HG03025 (cell line): ENCODE results near the gene FDXR.

Experiments
- ATAC-seq: cut with Tn5 transposase; IDR thresholded peaks from one replicate; pipeline ENCODE4 v1.9.1; 2021; ENCODE audit warnings: mild to moderate bottlenecking, moderate library complexity; ENCODE audit not compliant: unreplicated experiment, low FRiP score

The FDXR gene

DNA sequence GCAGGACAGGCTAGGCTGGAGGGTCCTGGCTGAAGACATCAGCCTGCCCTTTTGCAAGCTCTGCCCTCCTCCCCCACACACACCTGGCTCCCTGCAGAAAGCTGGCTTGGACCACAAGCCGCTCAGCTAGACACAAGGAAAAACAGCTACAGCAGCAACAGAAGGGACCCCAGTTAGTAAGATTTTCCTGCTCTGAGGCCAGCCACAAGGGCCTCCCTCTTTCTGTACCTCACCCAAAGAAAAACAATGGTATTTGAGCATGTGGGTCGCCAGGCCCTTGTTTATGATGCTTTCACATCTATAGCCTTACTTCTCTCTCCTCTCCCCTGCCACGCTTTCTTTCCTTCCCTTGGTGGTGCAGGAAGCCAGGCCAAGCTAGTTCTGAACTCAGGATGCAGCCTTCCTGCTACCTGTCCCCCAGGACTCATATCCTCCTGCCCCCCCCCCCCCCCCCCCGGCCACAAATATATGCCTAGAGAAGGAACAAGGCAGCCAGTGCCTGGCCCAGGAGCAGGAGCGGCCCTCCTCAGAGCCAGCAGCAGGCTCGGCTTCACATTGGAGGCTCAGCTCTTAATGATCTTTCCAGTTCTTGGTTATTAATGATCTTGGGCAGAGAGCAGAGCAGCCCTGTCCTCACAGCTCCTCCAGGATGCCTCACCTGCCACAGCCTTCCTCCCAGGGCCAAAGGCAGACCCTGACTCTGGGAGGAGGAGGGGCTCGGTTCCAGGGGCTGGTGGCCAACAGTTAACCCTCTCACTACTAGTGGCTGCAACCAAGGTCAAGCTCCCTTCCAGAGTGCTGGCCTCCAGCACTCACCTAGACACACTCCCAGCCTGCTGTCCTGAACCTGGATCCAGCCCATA, 32.6 kb downstream of the FDXR start:
- ATAC-seq: no peak

DNA sequence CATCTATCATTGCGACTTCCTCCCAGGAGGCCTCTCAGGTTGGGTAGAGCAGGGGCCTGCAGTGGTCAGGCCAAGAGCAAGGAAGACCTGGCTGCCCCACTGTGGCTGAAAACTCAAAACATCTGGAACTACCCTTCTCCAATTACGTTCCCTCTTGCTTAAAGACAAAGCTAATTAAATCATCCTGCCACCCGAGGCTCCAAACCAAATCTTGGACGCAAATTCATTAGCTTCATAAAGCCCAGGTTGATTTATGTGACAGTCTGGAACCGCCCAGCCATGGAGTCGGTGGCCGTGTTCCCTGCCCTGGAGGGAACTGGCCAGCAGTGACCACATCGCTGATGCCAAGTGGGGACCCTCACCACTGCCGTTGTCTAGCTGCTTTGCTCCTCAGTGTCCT, 34.5 kb downstream of the FDXR start:
- ATAC-seq: no peak

DNA sequence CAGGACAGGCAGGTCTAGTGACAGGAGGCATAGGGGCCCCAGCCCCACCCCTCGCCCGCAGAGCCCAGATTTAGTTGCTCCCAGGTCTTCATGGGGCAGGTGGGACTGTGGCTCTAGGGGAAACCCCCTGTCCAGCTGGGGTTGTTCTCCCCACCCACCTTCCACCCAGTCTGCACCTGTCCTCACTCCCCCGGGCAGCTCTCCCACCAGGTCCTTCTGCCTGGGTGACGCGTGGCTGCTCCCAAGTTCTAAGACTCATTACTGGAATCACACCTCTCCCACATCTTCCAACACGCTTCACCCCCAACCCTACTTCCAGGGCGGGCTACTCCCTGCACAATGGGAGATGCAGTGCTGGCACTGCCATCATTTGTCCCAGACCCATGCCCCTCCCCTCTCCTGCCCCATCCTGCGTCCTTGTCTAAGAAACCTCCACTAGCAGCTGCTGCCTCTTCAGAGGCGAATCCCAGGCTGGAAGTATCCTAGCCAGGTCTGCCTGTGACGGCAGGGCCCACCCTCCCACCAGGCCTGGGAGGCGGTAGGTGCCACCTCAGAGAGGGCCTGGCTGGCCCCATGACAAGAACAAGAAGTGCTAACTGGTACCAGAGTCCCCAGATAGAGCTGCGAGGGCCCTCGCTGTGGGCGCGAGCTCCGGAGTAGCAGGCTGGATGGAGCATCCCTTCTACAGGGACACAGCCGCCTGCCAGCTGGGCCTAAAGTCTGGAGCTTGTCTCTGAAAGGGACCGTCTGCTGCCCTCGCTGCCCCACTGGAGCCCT, 35.9 kb downstream of the FDXR start:
- ATAC-seq: no peak

DNA sequence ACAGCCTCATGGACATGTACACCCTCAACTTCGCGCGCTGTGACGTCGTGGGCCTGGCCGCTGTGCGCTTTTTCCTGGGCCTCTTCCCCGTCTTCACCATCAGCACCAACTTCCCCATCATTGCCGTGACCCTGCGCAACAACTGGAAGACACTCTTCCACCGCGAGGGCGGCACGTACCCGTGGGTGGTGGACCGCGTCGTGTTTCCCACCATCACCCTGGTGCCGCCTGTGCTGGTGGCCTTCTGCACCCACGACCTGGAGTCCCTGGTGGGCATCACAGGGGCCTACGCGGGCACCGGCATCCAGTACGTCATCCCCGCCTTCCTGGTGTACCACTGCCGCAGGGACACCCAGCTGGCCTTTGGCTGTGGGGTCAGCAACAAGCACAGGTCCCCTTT, 36.6 kb downstream of the FDXR start:
- no peak for ATAC-seq

DNA sequence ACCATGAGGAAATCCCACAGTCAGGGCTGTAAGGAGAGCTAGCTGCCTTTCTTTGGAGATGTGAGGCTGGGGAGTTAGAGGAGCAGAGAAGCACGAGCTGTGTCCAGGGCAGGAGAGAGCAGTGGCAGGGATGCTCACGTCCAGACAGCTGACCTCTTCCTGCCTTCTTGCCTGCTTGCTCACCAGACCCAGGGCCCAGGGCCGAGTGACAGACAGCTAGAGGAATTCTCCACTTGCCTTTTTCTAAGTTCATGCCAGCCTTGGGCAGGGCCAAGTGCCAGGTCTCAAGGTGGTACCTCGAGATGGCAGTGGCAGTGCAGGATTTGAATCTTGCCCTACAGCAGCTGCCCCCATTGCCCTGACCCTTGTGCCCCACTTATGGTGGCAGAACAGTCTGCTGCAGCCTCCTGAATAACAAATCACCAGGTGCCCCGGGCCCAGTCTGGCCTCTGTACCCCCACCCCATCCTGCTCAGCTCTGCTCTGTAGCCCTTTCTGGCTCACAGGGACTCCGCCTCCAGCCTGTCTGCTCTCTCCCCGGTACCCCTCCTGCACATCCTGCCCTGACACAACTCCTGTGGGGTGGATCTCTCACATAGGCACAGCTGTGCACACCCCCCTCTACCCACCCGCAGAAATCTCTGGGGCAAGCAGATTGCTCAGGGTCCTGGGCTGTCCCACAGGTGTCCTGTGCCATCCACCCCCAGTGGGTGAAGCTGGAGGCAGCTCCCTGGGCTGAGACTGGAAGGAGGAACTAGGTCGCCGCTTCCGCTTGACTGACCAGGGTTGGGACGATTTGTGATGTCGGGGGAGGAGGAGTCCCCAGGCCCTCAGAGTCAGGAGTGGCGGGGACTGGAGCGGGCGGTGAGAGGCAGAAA, 39.1 kb downstream of the FDXR start:
- ATAC-seq: no peak

DNA sequence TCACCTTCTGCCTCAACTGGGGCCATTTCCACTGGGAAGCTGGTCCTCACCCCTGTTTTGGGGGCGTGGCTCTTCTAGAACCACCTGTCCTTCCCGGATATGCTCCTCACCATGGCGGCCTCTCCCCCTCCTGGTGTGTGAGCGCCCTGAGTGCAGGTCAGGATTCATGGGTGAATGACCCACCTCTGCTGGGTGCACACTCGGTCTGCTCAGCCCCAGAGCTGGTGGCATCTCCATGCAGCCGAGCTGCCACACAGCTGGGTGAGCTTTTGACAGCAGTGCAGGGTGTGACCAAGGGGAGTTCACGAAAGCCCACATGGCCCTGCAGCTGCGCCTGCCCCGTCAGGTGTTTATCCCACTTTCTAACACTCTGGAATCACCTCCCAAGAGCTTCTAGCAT, 40.4 kb downstream of the FDXR start:
- no peak for ATAC-seq

DNA sequence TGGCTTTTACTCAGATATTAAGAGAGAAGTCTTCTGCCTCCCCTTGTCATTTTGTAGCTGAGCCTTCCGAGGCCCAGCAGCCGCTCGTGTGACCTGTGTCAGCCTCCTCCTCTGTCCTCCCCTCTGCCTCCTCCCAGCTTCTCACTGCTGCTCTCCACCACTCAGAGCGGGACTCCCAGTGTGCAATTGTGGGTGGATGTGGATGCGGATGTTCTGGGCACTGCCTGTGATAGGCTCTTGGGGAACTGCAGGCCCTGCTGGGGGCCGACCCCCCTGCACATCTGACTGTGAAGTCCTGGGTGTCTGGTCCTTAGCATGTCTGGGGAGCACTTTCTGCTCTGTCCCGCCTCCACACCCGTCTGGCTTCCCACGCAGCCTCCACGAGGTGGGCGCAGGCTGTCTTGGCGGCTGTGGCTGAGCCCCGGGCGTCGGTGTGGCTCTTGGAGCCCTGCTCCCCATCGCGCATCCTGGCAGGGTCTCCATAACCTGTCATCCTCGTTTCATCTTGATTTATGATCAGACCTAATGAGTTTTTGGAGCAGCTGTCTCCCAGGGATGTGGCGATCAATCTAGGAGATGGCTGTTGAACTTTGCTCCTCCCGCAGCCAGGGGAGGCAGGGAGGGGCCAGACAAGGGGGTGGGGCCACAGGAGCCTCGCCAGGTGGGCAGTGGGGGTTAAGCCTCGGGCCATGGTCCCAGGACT, 41.2 kb downstream of the FDXR start:
- no peak for ATAC-seq

DNA sequence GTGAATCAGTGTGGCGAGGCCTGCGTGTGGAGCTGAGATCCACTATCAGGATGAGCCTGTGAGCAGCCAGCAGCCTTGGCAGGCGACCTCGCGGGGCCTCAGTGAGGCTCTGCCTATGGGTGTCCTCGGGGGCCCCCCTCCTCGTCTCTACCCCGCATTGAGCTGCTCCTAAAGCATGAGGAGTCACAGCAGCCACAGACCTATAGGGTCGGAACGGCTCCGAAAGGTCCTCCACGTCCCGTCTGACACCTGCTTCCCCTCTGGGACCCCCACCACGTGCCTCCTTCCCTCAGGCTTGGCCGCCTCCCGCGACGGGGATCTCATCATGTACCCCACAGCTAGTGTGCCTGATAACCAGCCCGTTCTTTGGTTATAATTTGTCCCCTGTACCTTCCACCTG, 41.9 kb downstream of the FDXR start:
- no peak for ATAC-seq

DNA sequence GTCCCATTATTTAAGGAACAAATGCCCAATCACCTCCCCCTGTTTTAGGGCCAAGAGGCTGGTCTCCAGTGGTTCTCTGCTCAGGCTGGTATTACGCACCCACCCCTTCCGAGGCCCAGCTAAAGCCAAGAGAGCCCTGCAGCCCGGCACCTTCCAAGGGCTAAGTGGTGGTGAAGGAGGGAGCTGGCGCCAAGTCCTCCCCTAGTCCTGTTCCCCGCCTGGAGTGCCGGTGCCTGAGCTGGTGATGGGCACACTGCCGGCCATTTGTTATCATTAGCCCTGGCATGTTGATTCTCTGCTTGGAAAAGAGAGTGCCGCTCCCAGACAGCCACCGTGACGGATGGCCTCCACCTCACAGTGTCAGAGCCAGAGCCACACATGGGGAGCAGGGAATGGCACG, 45.0 kb downstream of the FDXR start:
- ATAC-seq: no peak

DNA sequence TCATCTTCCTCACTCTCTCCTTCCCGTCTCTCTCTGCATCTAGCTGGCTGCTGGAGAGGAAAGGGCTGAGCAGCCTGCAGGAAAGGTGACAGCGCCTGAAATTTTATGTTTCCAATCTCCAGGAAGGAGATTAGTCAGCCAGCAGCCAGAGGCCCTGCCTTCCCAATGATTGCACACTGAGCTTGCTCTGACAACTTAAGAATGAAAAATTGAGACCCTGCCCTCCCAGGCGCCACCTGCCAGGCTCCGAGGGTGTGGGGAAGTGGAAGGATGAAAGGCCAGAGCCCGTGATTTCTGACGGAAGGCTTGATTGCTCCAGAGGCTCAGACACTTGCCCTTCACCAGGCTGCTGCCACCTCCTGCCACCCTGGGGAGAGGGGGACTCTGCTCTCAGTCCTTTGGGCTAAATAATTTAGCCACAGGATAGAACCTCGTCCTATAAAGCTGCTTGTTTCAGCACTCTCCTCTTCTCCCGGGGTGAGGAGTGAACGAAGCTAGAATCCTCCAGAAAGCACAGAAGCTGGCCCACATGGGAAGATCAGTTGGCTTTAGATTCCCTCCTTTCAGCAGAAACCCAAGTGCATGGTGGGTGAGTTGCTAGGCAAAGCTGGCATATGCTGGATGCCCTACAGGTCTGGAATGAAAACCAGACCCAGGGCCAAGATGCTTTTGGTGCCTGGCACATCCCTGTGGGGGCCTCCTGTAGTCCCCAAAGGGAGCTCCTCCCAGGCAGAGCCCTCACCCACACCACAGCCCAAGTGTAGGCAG, 46.7 kb downstream of the FDXR start:
- ATAC-seq: no peak

DNA sequence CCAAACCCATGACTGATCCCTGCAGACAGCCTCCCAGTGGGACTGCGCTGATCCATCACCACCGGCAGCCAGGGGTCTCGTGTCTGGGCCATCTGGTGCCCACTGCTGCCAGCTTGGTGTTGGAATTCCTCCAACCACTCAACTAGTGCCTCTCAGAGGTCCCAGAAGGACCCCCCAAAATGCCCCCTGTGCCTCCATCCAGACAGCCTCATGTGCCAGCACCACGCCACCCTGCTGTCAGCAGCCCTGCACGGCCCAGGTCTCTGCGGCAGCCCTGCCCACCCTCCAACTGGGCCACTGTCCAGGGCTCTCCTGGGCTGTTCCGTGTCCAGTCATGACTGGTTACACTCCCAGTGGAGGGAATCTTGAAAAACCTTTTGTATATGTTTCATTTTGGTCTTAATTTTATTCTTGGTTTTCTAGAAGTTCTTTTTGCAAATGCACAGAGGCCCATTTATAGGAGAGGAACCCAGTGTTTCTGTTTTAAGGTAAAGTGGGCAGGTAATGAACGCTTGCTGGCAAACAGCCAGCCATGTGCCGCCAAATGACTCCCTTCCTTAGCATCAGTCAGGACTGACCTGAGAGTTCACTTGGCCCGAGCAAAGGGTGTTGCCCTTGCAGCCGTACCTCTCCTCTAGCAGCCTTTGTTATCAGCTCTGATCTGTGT, 47.7 kb downstream of the FDXR start:
- ATAC-seq: no peak

DNA sequence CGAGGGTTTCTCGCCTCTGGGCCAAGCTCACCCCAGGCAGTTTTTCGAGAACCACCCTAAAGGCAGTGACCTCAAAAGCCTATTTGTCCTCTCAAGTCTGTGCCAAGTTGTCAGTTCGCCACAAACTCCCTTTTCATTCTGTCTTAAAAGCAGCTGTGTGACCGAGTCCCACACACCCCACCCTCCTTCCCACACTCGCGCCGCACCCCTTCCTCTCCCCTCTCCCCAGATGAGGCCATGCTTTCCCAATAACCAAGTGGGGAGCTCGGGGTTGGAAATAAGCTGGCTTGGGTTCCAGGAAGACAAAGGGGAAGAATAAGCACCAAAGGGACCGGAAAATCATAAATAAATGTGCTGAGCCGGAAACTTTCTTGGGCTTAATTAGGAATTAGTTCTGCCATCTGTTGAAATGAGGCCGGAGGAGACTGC, 49.8 kb downstream of the FDXR start:
- ATAC-seq: no peak

DNA sequence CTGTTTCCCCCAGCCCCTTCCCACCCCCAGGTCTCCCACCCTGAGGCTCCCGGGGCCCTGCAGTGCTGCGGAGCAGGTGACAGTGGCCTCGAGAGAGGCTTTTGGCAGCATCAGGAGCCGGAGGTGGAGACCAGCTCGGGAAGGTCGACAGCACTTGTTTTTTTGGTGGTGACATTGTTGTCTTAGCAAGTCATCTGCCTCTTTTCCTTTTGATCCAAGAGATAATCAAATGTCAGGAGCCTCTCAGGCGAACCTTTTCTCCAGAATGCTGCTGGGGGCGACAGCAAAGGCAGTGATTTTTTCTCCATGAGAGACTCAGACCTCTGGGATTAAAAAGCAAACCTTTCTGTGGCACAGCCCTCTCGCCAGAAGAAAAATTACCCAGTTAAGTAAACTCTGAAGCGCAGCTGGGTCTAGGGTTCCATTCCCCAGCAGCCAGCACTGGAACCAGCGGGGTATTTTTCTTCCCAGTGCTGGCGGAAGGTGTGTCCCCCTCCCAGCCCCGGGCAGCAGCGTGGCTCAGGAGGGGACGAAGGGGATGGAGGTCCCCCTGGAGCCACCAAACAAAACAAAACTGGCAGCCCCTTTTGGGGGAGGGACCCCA, 50.4 kb downstream of the FDXR start:
- no peak for ATAC-seq

DNA sequence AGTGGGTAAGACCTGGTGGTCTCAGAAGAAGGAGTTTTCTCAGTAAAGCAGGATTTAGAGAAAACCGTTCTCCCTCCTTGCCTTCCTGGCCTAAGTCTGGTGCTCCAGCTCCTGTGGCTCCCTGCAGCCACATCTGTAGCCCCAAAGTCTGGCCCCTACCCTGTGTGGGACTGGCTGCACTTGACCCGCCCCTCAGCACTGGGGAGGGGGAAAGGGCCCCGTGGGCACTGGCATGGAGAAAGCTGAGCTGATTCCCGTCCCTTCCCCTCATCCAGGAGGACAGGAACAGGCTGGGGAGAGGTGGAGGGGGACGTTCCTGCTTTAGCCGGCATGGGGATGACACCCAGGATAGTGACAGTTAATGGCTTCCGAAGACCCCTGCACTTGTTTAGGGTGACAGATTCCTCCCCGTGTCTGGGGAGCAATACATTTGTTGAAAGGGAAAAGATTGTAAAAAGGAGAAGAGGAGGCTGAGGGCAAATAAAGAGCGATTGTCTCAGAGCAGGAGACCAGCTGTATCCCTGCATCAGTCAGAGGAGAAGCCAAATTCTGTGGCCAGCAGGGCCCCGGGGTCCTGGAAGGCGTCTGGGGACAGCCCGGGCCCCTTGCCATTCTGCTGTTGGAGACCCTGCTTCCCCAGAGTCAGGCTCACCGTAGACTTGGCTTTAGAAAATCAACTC, 51.0 kb downstream of the FDXR start:
- ATAC-seq: no peak

DNA sequence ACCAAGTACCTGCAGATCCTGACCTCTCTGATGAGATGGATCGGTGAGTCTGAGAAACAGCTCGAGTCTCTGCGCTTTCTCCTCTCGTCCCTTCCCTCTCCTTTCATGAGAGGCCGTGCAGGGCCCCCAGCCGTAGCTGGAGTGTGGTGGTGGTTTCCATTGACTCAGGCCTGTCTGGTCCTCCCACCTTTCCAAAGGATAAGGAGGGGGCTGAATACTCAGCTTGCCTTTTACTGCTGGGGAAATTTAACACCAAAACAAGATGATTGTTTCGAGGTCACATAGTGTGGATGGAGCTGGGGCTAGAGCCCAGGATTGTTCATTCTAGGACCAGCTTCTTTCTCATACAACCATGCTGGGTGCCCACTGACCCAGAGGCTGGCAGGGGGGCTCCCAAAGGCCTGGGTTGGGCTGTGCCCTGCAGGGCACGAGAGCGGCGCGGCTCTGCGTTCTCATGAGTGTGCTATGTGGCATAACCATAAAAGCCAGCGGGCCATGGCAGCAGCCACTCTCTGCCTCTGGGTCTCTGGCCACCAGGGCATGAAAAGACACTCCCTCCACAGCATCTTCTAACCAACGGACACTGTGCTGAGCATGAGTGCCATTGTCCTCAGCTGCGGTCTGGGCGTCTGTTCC, 52.9 kb downstream of the FDXR start:
- no peak for ATAC-seq

DNA sequence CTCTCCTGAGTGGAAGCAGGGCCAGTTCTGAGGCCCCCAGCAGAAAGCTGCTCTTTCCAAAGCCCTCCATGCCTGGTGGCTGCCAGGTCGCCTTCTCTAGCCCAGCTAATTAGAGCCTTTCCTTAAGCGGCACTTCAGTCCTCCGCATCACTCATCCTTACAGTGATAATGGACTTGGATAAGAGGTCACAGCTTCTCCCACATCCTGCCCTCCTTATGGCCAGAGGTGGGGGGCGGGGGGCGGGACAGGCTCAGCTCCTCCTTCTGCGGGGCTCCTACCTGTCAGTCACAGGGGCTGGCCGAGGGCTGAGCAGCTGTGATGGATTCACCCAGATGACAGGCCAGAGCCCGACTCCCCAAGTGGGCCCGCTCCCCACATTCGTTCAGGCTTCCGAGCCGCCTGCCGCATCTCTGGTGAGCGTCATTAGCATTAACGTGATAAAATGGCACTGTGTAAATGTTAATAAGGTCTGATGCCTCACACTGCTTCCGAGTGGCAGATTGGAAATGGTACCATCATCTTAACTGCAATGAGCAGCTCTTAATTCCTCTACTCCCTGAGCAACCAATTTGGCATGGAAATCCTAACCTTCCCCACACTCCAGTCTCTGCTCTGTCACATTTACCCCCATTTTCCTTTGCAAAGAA, 54.4 kb downstream of the FDXR start:
- ATAC-seq: no peak
